Neural cell (in vitro differentiated cells): Measurements from ENCODE around the gene RESF1. TPM values are rescaled to one million over a fixed set of nuclear protein-coding genes. Genes with fewer than 3 reads are reported as not detected.

ENCODE experiments used
- H2AFZ ChIP-seq: fragments of 200-600, 300-800 bp; sonication (generic), shearing (Covaris generic); 2 replicates; pipeline ENCODE4 v1.6.0; 2014; ENCODE audit warnings: low read depth, mild to moderate bottlenecking, antibody characterized with exemption, low read length, moderate library complexity
- H3F3A ChIP-seq: fragments of 200-600 bp; shearing (Covaris generic); 2 replicates; pipeline ENCODE4 v1.6.1; 2016; ENCODE audit warnings: mild to moderate bottlenecking, moderate library complexity, mixed read lengths, antibody characterized with exemption, low read length; ENCODE audit not compliant: insufficient read depth, poor library complexity, severe bottlenecking
- H3K27ac ChIP-seq: fragments of 200-600, 300-800 bp; sonication (generic), shearing (Covaris generic); 2 replicates; pipeline ENCODE4 v1.5.1; 2014; ENCODE audit warnings: mild to moderate bottlenecking, low read length, moderate library complexity
- H3K27me3 ChIP-seq: fragments of 300-800, 200-600 bp; sonication (generic), shearing (Covaris generic); 2 replicates; pipeline ENCODE4 v1.6.0; 2014; ENCODE audit warnings: mild to moderate bottlenecking, low read depth, low read length, moderate library complexity; ENCODE audit not compliant: insufficient read depth
- H3K36me3 ChIP-seq: fragments of 300-800, 200-600 bp; sonication (generic), shearing (Covaris generic); 2 replicates; pipeline ENCODE4 v1.5.1; 2014; ENCODE audit warnings: mild to moderate bottlenecking, antibody characterized with exemption, low read length, moderate library complexity; ENCODE audit not compliant: insufficient read depth
- H3K4me2 ChIP-seq: fragments of 300-800, 200-600 bp; sonication (generic), shearing (Covaris generic); 2 replicates; pipeline ENCODE4 v1.6.0; 2014; ENCODE audit warnings: mild to moderate bottlenecking, low read length
- H3K4me3 ChIP-seq: fragments of 300-800, 200-600 bp; sonication (generic), shearing (Covaris generic); 2 replicates; pipeline ENCODE4 v1.5.1; 2014; ENCODE audit warnings: mild to moderate bottlenecking, low read length, moderate library complexity
- H3K79me2 ChIP-seq: fragments of 200-600 bp; shearing (Covaris generic); replicated peaks from 2 replicates; pipeline ENCODE4 v1.6.0; 2014; ENCODE audit warnings: mild to moderate bottlenecking, low read length, moderate library complexity; ENCODE audit not compliant: insufficient read depth
- H3K9ac ChIP-seq: fragments of 300-800, 200-600 bp; sonication (generic), shearing (Covaris generic); 2 replicates; pipeline ENCODE4 v1.6.1; 2016; ENCODE audit warnings: mild to moderate bottlenecking, low read length, mixed read lengths
- H3K9me2 ChIP-seq: fragments of 200-600 bp; shearing (Covaris generic); 2 replicates; pipeline ENCODE4 v1.6.1; 2016; ENCODE audit warnings: mild to moderate bottlenecking, low read length, mixed read lengths; ENCODE audit not compliant: insufficient read depth
- H3K9me3 ChIP-seq: fragments of 200-600, 300-800 bp; sonication (generic), shearing (Covaris generic); 2 replicates; pipeline ENCODE4 v1.6.1; 2016; ENCODE audit warnings: mild to moderate bottlenecking, mixed run types, low read length, moderate library complexity, mixed read lengths
- H4K20me1 ChIP-seq: fragments of 200-600 bp; shearing (Covaris generic); 2 replicates; pipeline ENCODE4 v1.6.1; 2016; ENCODE audit warnings: mild to moderate bottlenecking, mixed run types; ENCODE audit not compliant: insufficient read depth
- EP300 ChIP-seq: fragments of 450-650 bp; conservative IDR thresholded peaks from 2 replicates; pipeline ENCODE4 v1.6.1; 2014; ENCODE audit warnings: antibody characterized with exemption, mild to moderate bottlenecking, moderate library complexity; ENCODE audit not compliant: poor library complexity, severe bottlenecking
- EZH2 ChIP-seq: fragments of 200-600, 300-800 bp; shearing (Covaris generic), sonication (generic); IDR thresholded peaks from 2 replicates; pipeline ENCODE4 v1.6.1; 2014; ENCODE audit warnings: antibody characterized with exemption, low read length, borderline replicate concordance, mild to moderate bottlenecking; ENCODE audit not compliant: insufficient read depth, poor library complexity, severe bottlenecking
- MXI1 ChIP-seq: fragments of 450-650 bp; conservative IDR thresholded peaks from 2 replicates; pipeline ENCODE4 v1.6.1; 2014; ENCODE audit warnings: antibody characterized with exemption, mild to moderate bottlenecking; ENCODE audit not compliant: poor library complexity, severe bottlenecking
- POLR2AphosphoS5 ChIP-seq: IDR thresholded peaks from 2 replicates; pipeline ENCODE4 v1.6.1; 2012
- RAD21 ChIP-seq: fragments of 450-650 bp; conservative IDR thresholded peaks from 2 replicates; pipeline ENCODE4 v1.6.1; 2014; ENCODE audit warnings: antibody characterized with exemption, mild to moderate bottlenecking, moderate library complexity
- SMC3 ChIP-seq: fragments of 450-650 bp; conservative IDR thresholded peaks from 2 replicates; pipeline ENCODE4 v1.6.1; 2014; ENCODE audit warnings: antibody characterized with exemption, mild to moderate bottlenecking, moderate library complexity; ENCODE audit not compliant: poor library complexity
- TAF1 ChIP-seq: IDR thresholded peaks from 2 replicates; pipeline ENCODE4 v1.6.1; 2012; ENCODE audit warnings: low read depth
- polyA plus RNA-seq: library from polyadenylated mRNA; depleted of rRNA; stranded (reverse); fragments of >200 nt; gene quantifications from 2 replicates; pipeline ENCODE4 v1.2.3, GENCODE V29; 2014
- TF ChIP-seq, protein P1 (sequence below): IDR thresholded peaks from 2 replicates; pipeline ENCODE4 v1.6.1; 2012; ENCODE audit warnings: borderline replicate concordance
- TF ChIP-seq, protein P2 (sequence below): fragments of 450-650 bp; IDR thresholded peaks from 2 replicates; pipeline ENCODE4 v1.5.1; 2014; ENCODE audit warnings: antibody characterized with exemption, mild to moderate bottlenecking, moderate library complexity; ENCODE audit not compliant: poor library complexity, severe bottlenecking

Gene RESF1
- polyA plus RNA-seq, 1 donor from 2014 or later, result 37.0 TPM

DNA sequence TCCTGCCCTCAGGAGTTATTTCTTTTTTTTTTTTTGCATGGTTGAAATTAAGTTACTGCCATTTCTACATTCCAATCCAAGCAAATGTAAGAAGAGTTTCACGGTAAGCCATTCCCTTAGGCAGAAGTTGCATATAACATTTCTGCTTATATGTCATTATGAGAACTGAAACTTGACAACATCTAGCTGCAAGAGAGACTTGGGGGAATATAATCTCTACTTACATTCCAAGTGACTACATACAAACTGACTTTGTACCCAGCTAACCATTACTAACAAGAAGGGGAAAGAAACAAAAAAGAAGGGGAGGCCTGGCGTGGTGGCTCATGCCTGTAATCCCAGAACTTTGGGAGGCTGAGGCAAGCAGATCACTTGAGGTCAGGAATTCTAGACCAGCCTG is 7.3 kb upstream of the RESF1 start:
- TF ChIP-seq TAF1, result no peak
- TF ChIP-seq, protein P1, sequence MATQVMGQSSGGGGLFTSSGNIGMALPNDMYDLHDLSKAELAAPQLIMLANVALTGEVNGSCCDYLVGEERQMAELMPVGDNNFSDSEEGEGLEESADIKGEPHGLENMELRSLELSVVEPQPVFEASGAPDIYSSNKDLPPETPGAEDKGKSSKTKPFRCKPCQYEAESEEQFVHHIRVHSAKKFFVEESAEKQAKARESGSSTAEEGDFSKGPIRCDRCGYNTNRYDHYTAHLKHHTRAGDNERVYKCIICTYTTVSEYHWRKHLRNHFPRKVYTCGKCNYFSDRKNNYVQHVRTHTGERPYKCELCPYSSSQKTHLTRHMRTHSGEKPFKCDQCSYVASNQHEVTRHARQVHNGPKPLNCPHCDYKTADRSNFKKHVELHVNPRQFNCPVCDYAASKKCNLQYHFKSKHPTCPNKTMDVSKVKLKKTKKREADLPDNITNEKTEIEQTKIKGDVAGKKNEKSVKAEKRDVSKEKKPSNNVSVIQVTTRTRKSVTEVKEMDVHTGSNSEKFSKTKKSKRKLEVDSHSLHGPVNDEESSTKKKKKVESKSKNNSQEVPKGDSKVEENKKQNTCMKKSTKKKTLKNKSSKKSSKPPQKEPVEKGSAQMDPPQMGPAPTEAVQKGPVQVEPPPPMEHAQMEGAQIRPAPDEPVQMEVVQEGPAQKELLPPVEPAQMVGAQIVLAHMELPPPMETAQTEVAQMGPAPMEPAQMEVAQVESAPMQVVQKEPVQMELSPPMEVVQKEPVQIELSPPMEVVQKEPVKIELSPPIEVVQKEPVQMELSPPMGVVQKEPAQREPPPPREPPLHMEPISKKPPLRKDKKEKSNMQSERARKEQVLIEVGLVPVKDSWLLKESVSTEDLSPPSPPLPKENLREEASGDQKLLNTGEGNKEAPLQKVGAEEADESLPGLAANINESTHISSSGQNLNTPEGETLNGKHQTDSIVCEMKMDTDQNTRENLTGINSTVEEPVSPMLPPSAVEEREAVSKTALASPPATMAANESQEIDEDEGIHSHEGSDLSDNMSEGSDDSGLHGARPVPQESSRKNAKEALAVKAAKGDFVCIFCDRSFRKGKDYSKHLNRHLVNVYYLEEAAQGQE, result no peak
- TF ChIP-seq EP300, result no peak
- TF ChIP-seq RAD21, result no peak
- no peak for TF ChIP-seq EZH2
- no peak for TF ChIP-seq MXI1
- no peak for TF ChIP-seq SMC3
- no peak for TF ChIP-seq POLR2AphosphoS5
- TF ChIP-seq, protein P2, sequence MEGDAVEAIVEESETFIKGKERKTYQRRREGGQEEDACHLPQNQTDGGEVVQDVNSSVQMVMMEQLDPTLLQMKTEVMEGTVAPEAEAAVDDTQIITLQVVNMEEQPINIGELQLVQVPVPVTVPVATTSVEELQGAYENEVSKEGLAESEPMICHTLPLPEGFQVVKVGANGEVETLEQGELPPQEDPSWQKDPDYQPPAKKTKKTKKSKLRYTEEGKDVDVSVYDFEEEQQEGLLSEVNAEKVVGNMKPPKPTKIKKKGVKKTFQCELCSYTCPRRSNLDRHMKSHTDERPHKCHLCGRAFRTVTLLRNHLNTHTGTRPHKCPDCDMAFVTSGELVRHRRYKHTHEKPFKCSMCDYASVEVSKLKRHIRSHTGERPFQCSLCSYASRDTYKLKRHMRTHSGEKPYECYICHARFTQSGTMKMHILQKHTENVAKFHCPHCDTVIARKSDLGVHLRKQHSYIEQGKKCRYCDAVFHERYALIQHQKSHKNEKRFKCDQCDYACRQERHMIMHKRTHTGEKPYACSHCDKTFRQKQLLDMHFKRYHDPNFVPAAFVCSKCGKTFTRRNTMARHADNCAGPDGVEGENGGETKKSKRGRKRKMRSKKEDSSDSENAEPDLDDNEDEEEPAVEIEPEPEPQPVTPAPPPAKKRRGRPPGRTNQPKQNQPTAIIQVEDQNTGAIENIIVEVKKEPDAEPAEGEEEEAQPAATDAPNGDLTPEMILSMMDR, result no peak
- H3K9me3 ChIP-seq, result no peaks in the 10 kb centered on the region

DNA sequence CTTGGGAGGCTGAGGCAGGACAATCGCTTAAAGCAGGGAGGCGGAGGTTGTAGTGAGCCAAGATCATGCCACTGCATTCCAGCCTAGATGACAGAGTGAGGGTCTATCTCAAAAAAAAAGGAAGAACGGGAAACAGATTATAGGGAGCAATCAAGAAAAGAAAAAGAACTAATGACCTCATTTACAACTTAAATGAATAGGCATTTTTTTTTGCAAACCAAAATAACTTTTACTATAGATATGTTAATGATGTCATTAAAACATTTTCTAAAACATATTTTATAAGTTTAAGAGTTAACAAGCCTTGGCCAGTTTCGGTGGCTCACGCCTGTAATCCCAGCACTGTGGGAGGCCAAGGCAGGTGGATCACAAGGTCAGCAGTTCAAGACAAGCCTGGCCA is 6.8 kb upstream of the RESF1 start:
- Histone ChIP-seq H3K27me3 (no peaks in the 10 kb centered on the region), H3K4me2 (no peak overlapping the region), H3K9me2 (no peaks in the 10 kb centered on the region), H3K9ac (no peak overlapping the region), H3K79me2 (no peaks in the 10 kb centered on the region), H4K20me1 (no peaks in the 10 kb centered on the region), H3F3A (no peaks in the 10 kb centered on the region), H2AFZ (no peak overlapping the region), H3K4me3 (no peak overlapping the region), H3K36me3 (no peaks in the 10 kb centered on the region), H3K27ac (no peak overlapping the region), H3K9me3 (no peaks in the 10 kb centered on the region)
- TF ChIP-seq TAF1, result no peak
- no peak for TF ChIP-seq RAD21
- TF ChIP-seq SMC3, result no peak
- no peak for TF ChIP-seq POLR2AphosphoS5
- TF ChIP-seq, protein P1, result no peak

More for the DNA sequence above, 7.3 kb upstream of the RESF1 start:
- no peaks in the 10 kb centered on the region for H3K36me3 ChIP-seq
- no peak overlapping the region for H3K4me2 ChIP-seq
- no peaks in the 10 kb centered on the region for H4K20me1 ChIP-seq
- H3K9ac ChIP-seq, result no peak overlapping the region
- H3F3A ChIP-seq, result no peaks in the 10 kb centered on the region
- no peak overlapping the region for H3K4me3 ChIP-seq
- no peak overlapping the region for H2AFZ ChIP-seq
- no peak overlapping the region for H3K27ac ChIP-seq
- H3K79me2 ChIP-seq, result no peaks in the 10 kb centered on the region
- no peaks in the 10 kb centered on the region for H3K27me3 ChIP-seq
- no peaks in the 10 kb centered on the region for H3K9me2 ChIP-seq
